ENCODE data around the gene BSN.

The BSN gene

GRCh38 chr3:49602049-49602554 lies 47.8 kb downstream of the BSN start:
- DNase-seq, result no peak

GRCh38 chr3:49602877-49603411 lies 48.7 kb downstream of the BSN start:
- no peak for DNase-seq

GRCh38 chr3:49606427-49606826 lies 52.1 kb downstream of the BSN start:
- no peak for DNase-seq

GRCh38 chr3:49607105-49607591 lies 52.9 kb downstream of the BSN start:
- DNase-seq, result no peak

DNA sequence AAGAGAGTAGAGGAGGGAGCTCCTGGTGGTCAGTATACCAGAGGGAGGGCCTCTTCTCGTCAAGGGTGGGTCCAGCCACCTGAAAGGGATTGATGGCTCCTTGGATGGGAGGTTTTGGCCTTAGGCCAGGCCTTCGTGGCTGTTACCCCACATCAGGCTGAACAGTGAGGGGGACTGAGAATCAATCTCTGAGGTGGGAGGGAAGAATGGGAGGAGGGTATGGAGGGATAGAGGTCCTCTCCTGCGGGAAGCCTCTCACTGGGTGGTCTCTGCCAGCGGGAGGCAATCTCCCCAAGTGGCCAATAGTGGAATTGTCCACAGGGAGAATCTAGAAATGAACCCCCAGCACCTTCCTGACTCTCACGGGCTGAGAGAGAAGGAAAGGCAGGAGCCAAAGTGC lies 53.5 kb downstream of the BSN start:
- no peak for DNase-seq

- DNase-seq, result peak; percentile 2
Observed at GRCh38 chr3:49609314-49609713, 55.0 kb downstream of the BSN start.

- peak; percentile 32 for DNase-seq
Observed at GRCh38 chr3:49609815-49610214, 55.5 kb downstream of the BSN start.

DNA sequence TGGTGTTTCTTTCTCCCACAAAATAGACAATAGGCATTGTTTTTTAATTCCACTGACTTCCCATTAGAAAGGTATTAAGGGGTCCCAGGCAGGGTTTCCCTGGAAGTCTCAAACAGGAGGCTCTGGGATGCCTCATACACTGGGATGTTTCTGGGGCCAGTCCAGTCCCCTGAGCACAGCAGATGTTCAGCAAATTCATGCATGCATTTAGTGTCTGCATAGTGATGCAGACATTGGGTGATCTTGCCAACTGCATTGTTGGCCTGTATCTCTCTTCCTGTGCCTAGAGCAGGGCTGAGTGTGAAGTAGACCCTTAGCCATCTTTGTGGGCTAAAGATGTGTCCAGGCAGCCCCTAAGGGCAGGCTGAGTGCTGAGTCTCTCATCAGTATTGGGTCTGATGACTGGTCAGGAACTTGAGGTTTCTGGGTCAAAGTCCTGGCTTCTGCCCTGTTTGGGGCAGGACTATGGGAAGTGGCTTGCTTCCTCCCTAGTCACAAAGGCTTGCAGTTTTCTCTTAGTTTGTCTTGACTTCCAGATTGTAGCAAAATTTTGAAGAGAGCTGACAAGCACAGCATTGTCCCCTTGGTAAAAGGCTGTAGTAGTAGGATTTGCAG lies 56.5 kb downstream of the BSN start:
- DNase-seq, result no peak

DNA sequence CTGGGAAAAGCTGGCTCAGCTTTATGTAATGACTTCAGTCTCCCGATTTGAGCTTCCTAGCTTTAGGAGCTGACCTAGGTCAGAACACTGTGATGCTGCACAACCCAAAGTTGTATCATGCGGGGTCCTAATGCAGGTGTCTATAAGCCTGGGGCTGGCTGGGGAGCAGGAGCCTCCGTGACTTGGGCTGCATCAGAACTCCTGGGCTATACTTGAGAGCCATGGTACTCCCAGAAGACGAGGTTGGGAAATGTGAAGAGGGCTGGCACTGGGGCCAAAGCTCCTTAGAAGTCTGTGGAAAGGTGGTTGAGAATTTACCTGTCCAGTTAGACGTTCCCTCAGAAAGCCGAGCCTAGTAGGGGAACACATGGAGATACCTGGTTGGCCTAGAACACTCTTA lies 57.0 kb downstream of the BSN start:
- DNase-seq, result no peak

- DNase-seq, result no peak
Observed at GRCh38 chr3:49611719-49612118, 57.4 kb downstream of the BSN start.

GRCh38 chr3:49614936-49615335 lies 60.7 kb downstream of the BSN start:
- no peak for DNase-seq

- DNase-seq, result no peak
Observed at GRCh38 chr3:49616061-49616460, 61.8 kb downstream of the BSN start.

GRCh38 chr3:49616491-49616941 lies 62.2 kb downstream of the BSN start:
- no peak for DNase-seq

GRCh38 chr3:49617390-49618013 lies 63.2 kb downstream of the BSN start:
- no peak for DNase-seq

DNA sequence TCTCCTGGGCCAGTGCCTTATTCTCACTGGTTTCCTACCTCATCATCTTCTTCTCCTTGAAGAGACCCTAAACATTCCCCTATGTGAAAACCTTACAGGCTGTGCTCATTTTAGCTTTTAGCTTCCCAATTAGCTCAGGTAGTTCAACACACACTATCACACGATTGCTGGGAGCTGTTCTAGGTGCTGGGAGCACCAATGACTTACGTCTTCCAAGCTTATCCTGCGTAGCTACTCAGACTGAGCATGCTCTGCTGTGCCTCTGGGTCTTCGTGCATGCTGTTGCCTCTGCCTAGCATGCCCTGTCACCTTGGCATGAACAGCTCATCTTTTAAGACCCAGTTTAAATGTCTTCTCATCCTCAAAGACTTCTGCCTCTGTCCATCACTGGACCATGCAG lies 64.1 kb downstream of the BSN start:
- no peak for DNase-seq

GRCh38 chr3:49619649-49620048 lies 65.4 kb downstream of the BSN start:
- no peak for DNase-seq

GRCh38 chr3:49620728-49621127 lies 66.5 kb downstream of the BSN start:
- no peak for DNase-seq

GRCh38 chr3:49623071-49623470 lies 68.8 kb downstream of the BSN start:
- no peak for DNase-seq

- no peak for DNase-seq
Observed at GRCh38 chr3:49625071-49625470, 70.8 kb downstream of the BSN start.

GRCh38 chr3:49626101-49626581 lies 71.9 kb downstream of the BSN start:
- DNase-seq, result no peak

- DNase-seq, result no peak
Observed at GRCh38 chr3:49626796-49627195, 72.5 kb downstream of the BSN start.

DNA sequence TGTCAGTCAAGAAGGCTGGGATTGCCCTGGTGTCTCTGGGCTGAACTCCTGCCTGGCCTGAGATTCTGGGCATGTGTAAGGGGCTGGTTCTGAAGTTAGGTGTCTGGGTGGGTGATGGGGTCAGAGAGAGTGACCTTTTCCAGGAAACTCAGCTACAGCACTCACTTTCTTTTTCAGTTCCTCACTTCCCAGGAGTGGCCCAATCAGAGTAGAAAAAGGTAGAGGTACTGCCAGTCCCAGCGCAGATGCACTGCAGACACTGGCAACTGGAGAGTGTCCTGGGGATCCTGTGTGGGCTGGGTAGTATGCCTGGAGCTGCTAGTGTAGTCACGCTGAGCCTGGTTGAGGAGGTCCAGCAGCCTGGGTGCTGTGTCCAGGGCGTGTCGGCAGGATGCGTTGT lies 73.4 kb downstream of the BSN start:
- no peak for DNase-seq

DNA sequence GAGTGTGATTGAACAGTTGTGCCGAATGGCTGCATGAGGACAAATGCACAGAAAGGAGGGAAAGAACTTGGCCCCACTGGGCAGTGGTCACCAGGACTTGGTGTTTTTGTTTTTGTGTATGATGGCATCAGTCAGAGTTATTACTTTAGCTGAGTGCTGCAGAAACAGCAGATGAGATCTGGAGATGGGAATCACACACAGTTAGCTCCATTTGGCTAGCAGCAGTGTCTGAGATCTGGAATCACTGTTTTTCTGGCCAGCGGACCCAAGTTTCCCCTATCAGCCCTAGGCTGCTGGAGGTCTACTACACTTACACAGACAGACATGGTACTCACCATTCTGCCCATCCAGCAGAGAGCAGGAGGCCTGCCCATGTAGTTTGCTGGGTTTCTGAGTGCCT lies 74.0 kb downstream of the BSN start:
- DNase-seq, result no peak

DNA sequence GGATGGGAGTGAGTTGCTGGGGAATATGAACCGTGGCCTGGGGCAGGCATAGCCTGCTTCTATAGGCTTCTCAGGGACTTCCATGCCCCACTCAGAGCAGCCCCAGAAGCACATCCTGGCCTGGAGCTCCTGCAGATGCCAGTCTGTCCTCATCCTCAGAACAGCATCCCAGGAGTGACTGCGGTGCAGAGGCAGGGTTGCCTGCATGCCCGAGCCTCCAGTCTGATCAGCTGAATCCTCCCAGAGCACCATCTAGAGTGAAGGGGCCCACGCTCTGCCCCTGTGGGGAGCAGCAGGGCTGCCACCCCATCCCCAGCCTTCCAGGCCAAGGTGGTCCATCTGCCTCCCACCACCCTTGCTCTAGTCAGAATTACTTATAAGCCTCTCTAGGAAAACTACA lies 75.2 kb downstream of the BSN start:
- DNase-seq, result no peak

Data from DMS79 treated with DMSO at 0.1 percent for 48 hours (cell line).